Measurements from ENCODE around the gene NTNG2. TPM values are rescaled to one million over a fixed set of nuclear protein-coding genes. Genes with fewer than 3 reads are reported as not detected.
A peak's percentile ranks its signal among the peaks of the same experiment; 100 is the strongest.

NTNG2 gene
- total RNA-seq, 1 experiment from 2014 or later: 0.37 TPM

GRCh38 chr9:132236662-132237311 is 74.9 kb downstream of the NTNG2 start:
- no peak for DNase-seq (ENCODE audit: low read depth, low spot score)

GRCh38 chr9:132237481-132237880 is 75.6 kb downstream of the NTNG2 start:
- DNase-seq (ENCODE audit: low read depth, low spot score): no peak
- in situ Hi-C loops (cut with HindIII; ENCODE audit: low pct_unique_long_range_greater_than_20kb, low sequenced_read_pairs): no loop called here

More at GRCh38 chr9:132236662-132237311, 74.9 kb downstream of the NTNG2 start:
- in situ Hi-C loops (cut with HindIII; ENCODE audit: low pct_unique_long_range_greater_than_20kb, low sequenced_read_pairs): no loop called here

GRCh38 chr9:132238026-132238972 is 76.4 kb downstream of the NTNG2 start:
- in situ Hi-C loops (cut with HindIII; ENCODE audit: low pct_unique_long_range_greater_than_20kb, low sequenced_read_pairs): no loop called here
- no peak for DNase-seq (ENCODE audit: low read depth, low spot score)

GRCh38 chr9:132238992-132239391 is 77.1 kb downstream of the NTNG2 start:
- in situ Hi-C loops (cut with HindIII; ENCODE audit: low pct_unique_long_range_greater_than_20kb, low sequenced_read_pairs): no loop called here
- no peak for DNase-seq (ENCODE audit: low read depth, low spot score)

GRCh38 chr9:132239518-132239917 is 77.7 kb downstream of the NTNG2 start:
- in situ Hi-C loops (cut with HindIII; ENCODE audit: low pct_unique_long_range_greater_than_20kb, low sequenced_read_pairs): no loop called here
- no peak for DNase-seq (ENCODE audit: low read depth, low spot score)

- in situ Hi-C loops (cut with HindIII; ENCODE audit: low pct_unique_long_range_greater_than_20kb, low sequenced_read_pairs): no loop called here
- DNase-seq (ENCODE audit: low read depth, low spot score): no peak
Observed at GRCh38 chr9:132239999-132240840, 78.4 kb downstream of the NTNG2 start.

GRCh38 chr9:132240841-132241482 is 79.1 kb downstream of the NTNG2 start:
- peak; percentile 96 for DNase-seq (ENCODE audit: low read depth, low spot score)
- in situ Hi-C loops (cut with HindIII; ENCODE audit: low pct_unique_long_range_greater_than_20kb, low sequenced_read_pairs): no loop called here

GRCh38 chr9:132241483-132241839 is 79.6 kb downstream of the NTNG2 start:
- in situ Hi-C loops (cut with HindIII; ENCODE audit: low pct_unique_long_range_greater_than_20kb, low sequenced_read_pairs): no loop called here
- DNase-seq (ENCODE audit: low read depth, low spot score): no peak

GRCh38 chr9:132241840-132242620 is 80.2 kb downstream of the NTNG2 start:
- no peak for DNase-seq (ENCODE audit: low read depth, low spot score)
- in situ Hi-C loops (cut with HindIII; ENCODE audit: low pct_unique_long_range_greater_than_20kb, low sequenced_read_pairs): no loop called here

GRCh38 chr9:132242621-132243155 is 80.8 kb downstream of the NTNG2 start:
- no peak for DNase-seq (ENCODE audit: low read depth, low spot score)
- in situ Hi-C loops (cut with HindIII; ENCODE audit: low pct_unique_long_range_greater_than_20kb, low sequenced_read_pairs): no loop called here

- DNase-seq (ENCODE audit: low read depth, low spot score): no peak
- in situ Hi-C loops (cut with HindIII; ENCODE audit: low pct_unique_long_range_greater_than_20kb, low sequenced_read_pairs): no loop called here
Observed at GRCh38 chr9:132243156-132244074, 81.6 kb downstream of the NTNG2 start.

GRCh38 chr9:132244582-132245455 is 83.0 kb downstream of the NTNG2 start:
- DNase-seq (ENCODE audit: low read depth, low spot score): no peak
- in situ Hi-C loops (cut with HindIII; ENCODE audit: low pct_unique_long_range_greater_than_20kb, low sequenced_read_pairs): no loop called here

- in situ Hi-C loops (cut with HindIII; ENCODE audit: low pct_unique_long_range_greater_than_20kb, low sequenced_read_pairs): no loop called here
- DNase-seq (ENCODE audit: low read depth, low spot score): no peak
Observed at GRCh38 chr9:132245465-132245864, 83.6 kb downstream of the NTNG2 start.

- in situ Hi-C loops (cut with HindIII; ENCODE audit: low pct_unique_long_range_greater_than_20kb, low sequenced_read_pairs): no loop called here
- DNase-seq (ENCODE audit: low read depth, low spot score): no peak
Observed at GRCh38 chr9:132247942-132248341, 86.1 kb downstream of the NTNG2 start.

- in situ Hi-C loops (cut with HindIII; ENCODE audit: low pct_unique_long_range_greater_than_20kb, low sequenced_read_pairs): no loop called here
- no peak for DNase-seq (ENCODE audit: low read depth, low spot score)
Observed at GRCh38 chr9:132249123-132249522, 87.3 kb downstream of the NTNG2 start.

Data from SK-MEL-5 (cell line).